Fibroblast of gingiva (primary cell): ENCODE measurements around the gene TMEM201.
"Not testable (repeated sequence)": the region's sequence is repeated elsewhere in the genome, so short reads cannot be mapped to it uniquely, and the experiment has no call there.

Source experiments
- DNase-seq: peaks from one replicate; pipeline ENCODE4 v3.0.0-alpha.2; 2011; ENCODE audit warnings: low read depth

The TMEM201 gene

DNA sequence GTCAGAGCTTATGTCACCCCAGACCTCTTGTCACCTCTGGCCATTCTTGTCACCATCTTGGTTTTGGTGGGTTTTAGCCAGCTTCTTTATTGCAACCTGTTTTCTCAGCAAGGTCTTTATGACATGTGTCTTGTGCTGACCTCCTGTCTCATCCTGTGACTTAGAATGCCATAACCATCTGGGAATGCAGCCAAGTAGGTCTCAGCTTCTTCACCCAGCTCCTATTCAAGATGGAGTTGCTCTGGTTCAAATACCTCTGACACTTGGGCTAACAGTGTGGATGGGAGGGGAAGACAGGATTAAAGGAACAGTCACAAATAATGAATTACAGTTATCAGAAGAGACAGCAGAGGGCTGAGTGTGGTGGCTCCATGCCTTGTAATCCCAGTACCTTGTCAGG lies 32.3 kb downstream of the TMEM201 start:
- no peak for DNase-seq

DNA sequence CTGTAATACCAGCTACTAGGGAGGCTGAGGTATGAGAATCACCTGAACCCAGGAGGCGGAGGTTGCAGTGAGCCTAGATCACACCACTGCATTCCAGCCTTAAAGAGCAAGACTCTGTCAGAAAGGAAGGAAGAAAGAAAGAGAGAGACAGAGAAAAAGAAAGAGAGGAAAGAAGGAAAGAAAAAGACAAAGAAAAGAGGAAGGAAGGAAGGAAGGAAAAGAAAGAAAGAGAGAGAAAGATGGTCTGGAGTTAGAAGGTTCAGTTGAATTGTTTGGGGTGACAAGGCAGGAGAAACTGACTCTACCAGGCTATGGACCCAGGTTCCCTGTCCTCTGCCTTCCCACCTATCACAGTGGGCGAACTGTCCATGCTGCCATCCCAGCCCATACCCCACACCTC lies 35.4 kb downstream of the TMEM201 start:
- no peak for DNase-seq

DNA sequence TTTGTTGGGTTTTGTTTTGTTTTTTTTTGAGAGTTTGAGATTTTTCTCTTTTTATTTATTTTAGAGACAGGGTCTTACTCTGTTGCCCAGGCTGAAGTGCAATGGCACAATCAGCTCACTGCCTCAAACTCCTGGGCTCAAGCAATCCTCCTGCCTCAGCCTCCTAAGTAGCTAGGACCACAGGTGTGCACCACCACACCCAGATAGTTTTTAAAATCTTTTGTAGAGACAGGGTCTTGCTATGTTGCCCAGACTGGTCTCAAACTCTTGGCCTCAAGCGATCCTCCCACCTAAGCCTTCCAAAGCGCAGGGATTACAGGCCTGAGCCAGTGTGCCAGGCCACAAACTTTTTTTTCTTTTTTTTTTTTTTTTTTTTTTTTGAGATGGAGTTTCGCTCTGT lies 36.3 kb downstream of the TMEM201 start:
- DNase-seq, result not testable (repeated sequence)

DNA sequence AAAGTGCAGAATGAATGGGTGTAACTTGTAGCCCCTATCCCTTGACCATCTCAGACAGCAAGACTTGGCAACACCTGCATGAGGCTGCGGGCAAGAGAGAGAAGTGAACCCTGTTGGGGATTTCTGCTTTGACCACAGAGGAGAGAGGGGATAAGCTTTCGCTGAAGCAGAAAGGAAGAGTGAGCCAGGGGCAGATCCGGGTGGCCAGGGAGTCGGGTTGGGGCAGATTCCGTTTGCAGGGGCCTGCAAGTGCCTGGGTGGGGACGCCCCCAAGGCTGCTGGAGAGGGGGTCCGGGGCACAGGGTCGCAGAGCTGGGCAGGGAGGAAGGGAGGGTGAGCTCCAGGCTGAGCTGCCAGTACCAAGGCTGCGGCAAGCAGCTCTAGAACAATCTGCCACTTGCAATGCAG lies 37.5 kb downstream of the TMEM201 start:
- DNase-seq, result no peak

DNA sequence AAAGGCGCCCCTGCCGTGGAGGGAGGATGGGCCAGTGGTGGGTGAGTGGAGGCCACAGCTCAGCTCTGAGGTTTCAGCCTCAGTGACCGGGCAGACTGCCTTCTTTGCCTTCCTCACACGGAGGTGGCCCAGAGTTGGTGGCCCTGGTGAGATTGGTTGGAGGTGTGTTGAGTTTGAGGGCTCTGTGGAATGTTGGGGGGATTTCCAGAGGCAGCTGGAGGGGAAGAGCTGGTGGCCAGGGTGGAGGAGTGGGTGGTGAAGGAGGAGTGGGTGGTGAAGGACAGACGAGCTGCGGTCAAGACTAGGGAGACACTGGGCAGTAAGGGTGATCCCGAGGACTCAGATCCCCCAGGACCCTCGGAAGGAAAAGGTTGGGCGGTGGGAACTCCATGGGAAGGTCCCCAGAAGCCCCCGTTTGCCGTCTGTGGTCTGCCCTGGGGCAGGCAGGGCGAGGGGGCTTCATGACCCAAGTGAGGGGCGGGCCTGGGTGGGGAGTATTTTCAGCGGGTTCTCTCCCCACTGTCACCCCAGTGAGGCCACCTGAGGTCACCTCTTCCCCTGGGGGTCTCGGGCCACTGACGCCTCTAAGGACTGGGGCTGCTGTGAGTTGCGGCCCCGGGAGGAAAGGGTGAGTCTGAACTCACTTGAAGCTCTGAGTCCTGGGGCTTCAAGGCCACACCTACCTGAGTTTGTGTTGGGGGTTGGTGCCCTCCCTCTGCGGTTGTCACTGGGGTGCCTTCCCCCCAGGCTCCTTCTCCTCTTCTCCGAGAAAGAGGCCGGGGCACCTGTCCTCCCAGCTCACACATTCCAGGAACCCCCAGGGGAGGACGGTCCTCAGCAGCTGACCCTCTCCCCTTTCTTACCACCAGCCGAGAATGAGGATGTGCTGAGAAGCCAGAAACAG lies 40.1 kb downstream of the TMEM201 start:
- DNase-seq, result no peak

DNA sequence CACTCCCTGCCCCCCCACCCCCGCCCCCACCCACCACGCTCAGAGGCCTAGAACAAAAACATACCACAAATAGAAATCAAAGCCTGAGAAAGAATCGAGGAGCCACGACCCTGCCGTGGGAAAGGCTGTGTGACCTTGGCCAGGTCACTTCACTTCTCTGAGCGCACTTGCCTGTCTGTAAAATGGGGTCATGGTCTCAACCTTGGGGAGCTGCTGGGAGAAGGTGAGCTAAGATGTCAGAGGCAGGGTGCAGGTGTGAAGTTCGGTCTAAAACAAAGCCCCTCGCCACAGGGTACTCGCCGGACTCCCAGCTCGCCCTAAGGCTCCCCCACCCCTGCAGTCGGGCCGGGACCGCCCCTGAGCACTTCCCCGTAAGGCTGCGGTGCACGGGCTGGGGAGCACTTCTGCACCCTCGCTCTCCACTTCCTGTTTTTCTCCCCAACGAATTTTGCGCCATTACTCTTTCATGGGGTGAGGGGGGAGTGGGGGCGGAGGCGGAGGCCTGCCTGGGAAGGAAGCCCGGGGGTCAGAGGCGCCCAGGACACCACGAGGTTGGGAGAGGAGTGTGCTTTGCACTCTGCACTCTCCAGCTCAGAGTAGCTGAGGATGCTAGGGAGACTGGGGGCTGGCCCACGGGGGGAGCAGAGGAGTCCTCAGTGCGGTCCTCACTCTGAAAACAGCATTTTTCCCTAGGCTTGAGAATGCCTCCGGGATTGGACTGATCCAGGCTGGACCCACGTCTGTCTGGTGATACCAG lies 40.9 kb downstream of the TMEM201 start:
- no peak for DNase-seq

DNA sequence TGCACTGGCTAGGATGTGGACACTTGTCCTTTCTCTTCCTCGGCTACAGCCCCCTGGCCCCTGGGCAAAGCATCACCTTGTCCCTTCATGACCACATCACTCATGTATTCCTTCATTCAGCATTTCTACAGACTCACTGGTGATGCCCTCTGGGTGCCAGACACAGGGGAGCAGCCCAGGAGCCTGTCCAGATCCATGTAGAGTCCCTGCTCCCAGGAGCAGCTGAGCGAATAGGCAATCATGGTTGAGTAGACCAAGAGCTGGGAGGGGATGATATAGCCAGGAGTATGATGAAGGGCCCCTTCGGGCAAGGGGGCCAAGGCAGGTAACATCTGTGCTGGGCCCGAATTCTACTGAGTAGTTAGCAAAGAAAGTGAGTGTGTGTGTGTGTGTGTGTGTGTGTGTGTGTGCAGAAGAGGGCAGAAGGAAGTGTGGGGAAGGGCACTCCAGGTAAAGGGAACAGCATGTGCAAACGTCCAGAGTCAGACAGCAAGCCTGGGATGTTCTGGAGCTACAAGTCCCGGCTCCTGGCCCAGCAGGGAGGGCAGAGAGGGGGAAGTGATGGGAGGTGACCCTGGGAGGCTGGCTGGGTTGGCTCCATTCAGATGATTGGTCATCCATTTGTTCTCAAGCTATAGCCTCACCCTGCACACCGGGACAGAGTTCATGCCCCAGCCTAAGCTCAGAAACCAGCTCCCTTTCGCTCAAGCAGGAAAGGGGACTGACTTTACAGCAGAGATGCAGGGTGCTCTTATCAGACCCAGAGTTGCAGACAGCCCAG lies 41.8 kb downstream of the TMEM201 start:
- DNase-seq, result no peak

DNA sequence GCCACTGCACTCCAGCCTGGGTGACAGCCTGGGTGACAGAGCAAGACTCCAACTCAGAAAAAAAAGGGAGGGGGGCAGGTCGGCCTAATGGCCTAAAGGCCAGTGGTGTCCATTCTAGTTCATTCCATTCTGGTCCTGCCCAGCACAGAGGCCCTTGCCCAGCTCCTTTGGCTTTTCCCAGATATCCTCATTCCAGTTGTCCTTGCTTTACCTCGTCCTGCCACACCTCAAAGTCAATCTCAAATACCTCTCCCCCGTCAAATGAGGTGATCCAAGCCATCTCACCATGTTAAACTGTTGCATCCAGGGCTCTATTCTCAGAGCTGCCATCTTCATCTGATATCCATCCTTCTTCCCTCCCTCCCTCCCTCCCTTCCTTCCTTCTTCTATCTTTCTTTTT lies 42.9 kb downstream of the TMEM201 start:
- DNase-seq, result no peak

DNA sequence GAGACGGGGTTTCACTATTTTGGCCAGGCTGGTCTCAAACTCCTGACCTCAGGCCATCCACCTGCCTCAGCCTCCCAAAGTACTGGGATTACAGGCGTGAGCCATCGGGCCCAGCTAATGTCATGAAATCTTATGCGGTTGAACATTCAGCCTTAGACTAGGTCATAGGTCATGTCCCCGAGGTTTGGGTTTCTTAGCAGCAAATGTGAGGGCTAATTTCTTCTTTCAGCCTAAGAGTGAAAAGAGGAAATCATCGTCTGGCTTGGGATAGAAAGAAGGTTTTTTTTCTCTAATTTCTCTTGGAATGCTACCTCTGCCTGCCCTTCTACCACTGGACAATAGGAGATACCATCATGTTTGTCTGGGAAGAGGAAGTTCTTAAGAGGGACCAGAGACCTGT lies 44.8 kb downstream of the TMEM201 start:
- no peak for DNase-seq

DNA sequence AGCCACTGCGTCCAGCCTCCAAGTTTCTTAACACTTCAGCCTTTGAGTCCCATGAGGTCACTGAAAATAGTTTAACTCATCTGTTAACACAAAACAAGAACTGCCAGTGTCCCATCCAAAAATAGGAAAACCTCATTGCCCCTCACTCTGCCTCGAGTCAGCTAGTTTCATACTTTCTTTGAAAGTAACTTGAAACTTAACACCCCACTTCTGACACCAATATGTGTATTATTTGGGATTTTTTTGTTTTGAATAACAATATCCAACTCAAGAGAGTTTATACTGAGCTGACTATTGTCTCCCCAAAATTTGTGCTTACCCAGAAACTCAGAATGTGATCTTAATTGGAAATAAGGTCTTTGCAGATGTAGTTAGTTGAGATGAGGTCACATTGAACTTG lies 45.9 kb downstream of the TMEM201 start:
- DNase-seq, result no peak

DNA sequence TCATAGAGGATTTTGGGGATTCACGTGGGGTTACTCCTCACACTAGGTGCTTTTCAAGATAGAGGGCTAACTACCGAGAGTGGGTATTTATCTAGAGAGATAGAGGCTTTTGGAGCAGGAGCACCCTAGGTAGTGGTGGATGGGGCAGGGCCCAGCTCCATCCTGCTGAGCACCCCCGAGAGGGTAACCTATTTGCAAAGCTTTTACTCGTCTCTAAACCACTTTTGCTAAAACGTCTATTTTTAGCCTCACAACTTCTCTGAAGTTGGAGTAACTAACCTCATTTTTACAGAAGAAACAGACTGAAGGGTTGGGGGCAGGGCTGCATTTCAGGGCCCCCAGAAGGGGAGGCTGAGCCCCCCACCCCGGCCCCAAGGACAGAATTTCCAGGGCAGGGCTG lies 50.5 kb downstream of the TMEM201 start:
- DNase-seq, result no peak

DNA sequence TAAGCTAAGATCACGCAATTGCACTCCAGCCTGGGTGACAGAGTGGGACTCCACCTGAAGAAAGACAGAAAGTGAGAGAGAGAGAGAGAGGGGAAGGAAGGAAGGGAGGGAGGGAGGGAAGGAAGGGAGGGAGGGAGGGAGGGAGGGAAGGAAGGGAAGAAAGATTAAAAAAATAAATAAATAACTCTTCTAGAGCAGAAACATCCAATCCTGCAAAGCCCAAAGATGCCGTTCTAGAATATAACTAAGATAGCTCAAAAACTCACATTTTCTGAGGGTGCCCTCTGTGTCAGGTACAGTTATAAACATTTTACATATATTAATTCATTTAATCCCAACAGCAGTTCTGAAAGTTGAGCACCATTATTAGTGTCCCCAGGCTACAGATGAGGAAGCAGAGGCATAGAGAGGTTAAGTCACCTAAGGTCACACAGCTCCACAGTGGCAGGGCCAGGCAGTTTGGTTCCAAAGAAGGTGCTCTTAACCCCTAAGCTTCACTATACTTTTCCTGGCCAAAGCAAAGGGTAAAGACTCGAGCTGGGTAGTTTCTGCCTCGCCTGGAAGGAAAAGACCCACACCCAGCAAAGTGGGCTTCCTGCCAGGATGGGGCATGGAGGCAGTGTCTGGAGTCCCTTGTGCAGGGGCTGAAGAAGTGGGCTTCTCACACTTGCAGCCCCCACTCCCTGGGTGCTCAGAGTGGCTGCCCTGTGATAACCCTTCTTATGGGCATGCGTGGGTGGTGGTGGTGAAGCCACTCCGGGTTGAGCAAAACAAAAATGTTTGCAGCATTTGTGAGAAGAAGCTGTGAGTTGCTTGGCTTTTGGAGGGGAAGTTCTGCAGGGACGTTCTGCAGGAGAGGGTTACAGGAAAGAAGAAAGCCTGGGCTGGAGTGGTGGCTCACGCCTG lies 54.9 kb downstream of the TMEM201 start:
- DNase-seq, result no peak

DNA sequence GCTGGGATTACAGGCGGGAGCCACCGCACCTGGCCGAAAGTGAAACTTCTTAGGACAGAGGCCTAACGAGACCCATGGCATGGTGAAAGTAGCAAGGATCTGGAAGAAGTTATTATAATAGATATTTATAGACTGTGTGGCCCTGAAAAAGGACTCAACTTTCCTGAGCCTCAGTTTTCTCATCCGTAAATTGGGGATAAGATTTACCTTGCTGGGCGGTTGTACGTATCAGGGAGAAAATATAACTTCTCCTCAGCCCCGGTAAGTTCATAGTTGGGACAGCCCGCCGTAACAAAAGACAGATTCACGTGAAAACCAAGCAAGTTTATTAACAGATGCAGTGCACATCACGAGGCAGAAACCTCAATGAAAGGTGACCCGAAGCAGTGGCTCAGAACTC lies 57.3 kb downstream of the TMEM201 start:
- DNase-seq, result no peak

DNA sequence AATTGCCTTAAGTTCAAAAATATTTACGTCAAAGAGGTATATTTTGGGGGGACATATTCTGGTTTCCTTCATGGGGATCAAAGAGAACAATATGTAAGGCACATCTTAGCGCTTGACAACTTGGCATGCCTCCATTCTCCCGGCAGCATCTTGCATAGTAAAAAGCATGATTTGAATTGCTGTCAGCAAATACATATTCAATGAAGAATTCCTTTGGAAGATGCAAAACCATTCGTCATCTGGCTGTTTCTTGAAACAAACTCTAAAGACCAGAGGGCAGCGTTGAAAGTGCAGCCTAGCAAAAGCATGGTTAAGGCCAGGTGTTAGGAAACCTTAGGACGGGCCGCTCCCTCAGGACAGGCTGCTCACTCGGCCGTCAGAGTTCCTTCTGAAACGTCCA lies 59.5 kb downstream of the TMEM201 start:
- no peak for DNase-seq

DNA sequence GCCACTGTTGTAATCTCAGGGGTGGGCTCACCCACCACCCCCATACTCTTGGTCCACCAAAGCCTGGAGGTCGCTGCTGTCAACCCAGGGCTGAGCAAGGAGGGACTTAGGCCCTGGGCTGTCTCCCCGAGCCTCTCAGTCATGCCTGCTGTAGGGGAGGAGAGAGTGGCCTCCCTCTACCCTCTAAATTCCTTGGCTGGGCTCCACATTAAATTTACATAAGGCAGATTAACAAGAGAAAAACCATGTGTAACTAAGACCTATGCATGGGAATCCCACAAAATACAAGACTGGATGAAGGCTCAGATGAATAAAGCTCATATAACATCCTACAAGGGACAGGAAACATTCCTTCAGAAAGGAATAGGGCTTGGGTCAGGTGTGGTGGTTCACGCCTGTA lies 61.1 kb downstream of the TMEM201 start:
- DNase-seq, result no peak

DNA sequence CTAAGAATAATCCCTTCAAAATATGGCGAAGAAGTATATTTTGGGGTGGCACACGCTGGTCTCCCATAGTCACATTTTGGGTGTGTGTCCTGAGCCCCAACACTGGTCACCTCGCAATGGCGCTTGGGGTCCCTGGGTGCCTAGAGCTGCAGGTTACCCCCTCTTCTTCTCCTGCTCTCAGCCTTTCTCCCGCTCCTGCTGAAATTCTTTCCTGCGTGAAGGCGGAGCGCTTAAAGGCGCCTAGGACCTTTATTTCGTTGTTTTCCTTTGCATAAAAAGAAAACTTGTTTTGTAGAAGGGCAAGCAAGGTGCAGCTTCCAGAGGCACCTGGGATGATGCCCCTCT lies 62.5 kb downstream of the TMEM201 start:
- no peak for DNase-seq

DNA sequence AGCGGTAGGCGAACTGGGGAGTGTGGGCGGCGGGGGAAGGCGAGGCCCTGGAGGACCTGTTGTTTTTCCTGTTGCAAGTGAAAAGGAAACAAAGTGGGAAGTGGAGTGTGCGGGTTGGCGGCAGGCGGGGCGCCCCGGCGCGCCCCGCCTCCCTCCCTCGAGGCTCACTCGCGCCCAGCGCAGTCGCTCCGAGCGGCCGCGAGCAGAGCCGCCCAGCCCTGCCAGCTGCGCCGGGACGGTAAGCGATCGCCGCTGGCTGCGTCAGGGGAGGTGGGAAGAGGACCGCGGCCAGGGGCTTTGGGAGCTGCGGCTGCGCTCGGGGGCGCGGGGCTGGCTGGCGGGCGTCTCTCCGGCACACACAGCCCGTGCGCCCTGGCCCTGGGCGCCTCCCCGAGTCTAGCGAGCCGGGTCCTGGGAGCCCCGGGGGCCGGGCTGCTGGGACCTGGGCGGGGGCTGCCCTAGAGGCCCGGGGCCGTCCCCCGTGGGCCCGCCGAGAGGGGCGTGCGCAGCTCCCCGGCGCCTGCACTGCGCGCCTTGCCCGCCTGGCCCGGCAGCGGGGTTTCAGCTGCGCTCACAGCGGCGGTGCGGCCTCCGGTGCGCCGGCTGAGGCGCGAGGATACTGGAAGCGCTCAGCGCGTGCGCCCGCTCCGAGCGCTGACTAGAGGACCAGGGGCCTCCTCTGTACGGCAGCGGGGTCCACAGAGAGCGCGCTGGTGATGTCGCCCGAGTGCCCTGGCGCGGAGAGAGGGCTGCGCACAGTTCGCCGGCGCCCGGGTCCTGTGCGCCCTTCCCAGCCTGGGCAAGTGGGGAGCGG lies 63.1 kb downstream of the TMEM201 start, which contains the start of gene PIK3CD:
TSS of gene PIK3CD (plus strand) at position 167 of the 814 bp plus-strand sequence. CDS start 58,725 bp downstream, outside the sequence.
- no peak for DNase-seq

DNA sequence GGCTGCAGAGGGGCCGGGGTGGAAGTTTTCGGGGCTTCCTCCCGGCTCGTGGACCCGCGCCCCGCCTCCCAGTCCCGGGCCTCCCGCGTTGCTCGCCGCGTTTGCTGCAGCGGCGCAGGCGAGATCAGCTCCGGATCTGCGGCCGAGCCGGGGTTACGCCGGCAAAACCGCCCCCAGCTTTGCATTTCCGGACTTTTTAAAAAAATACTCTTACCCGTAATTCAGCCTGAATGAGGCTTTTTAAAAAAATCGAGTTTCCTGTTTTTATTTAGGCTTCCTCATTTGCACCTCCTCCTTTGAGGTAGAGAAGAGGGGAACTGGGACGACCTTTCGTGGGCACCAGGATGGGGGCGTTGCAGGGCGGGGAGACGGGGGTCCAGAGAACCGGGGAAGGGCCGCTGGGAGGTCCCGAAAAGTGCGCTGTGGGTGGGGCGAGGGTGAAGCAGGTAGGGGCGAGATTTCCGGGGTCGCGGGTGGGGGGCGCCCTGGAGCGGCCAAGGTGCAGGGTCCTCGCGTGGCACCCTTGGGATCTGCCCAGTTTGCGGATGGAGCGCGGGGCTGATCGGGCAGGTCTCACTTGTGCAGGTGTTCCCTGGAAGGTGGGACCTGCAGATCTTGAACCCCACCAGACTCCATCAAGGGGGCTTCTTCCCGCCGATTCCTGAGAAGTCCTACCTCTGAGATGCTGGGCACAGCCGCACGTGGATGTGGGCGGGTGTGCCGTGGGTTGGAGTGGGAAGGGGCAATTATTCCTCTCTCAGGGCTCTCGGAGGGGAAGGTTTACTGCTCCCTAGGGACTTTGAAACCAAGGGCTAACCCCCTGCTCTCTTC lies 63.9 kb downstream of the TMEM201 start:
- no peak for DNase-seq

DNA sequence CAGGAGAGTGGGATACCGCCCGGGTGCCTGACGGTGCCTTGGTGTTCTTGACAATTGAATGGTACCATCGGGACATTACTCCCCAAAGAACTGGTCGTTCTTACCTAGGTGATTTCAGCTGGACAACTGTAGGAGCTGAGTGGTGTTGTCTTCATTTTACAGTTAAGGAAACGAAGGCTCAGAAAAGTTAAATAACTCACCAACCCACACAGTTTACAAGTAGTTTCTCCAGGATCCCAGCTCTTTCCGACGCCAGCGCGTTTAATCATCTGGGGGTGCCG lies 64.4 kb downstream of the TMEM201 start:
- DNase-seq, result no peak

DNA sequence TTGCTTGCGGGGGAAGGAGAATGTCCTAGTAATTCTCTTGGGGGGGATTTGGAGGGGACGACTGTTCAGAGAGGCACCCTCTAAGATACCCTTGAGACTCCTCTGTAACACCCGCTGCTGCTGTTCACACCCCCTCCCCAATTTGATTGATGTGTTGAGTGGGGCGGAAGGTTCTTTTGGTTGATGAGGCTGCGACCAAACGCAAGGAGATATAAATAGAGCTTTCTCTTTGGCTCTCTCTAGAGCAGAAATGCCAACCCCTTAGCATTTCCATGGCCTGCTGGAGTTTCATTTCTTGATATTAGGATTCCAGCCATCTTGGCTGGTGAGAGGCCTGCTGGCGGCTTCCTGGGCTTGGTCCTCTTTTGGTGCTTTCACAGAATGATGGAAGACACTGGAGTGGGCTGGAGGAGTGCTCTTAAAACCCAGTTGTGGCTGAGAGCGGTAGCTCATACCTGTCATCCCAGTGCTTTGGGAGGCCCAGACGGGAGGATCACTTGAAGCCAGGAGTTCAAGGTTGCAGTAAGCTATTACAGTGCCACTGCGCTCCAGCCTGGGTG lies 64.9 kb downstream of the TMEM201 start:
- DNase-seq, result no peak
